Sigmoid colon (tissue), 7 donors: Measurements from ENCODE around the gene MPP3. TPM values are rescaled to one million over a fixed set of nuclear protein-coding genes. Genes with fewer than 3 reads are reported as not detected.

Source experiments
- DNase-seq: peaks from one replicate; pipeline ENCODE4 v3.0.0-alpha.2; 2019
- H3K27ac ChIP-seq, 4 donors: fragments of 200-600 bp; sonication (generic); one replicate each; pipeline ENCODE4 v1.5.1; 2016 to 2019; ENCODE audit warnings: mild to moderate bottlenecking in 1 of 4
- H3K27me3 ChIP-seq, 3 donors: fragments of 200-600 bp; sonication (generic); one replicate each; pipeline ENCODE4 v1.5.1; 2019; ENCODE audit warnings: mild to moderate bottlenecking in 1 of 3
- H3K36me3 ChIP-seq, 4 donors: fragments of 200-600 bp; sonication (generic); one replicate each; pipeline ENCODE4 v1.5.1; 2016 to 2019
- H3K4me1 ChIP-seq, 4 donors: fragments of 200-600 bp; sonication (generic); one replicate each; pipeline ENCODE4 v1.5.1; 2017 to 2019
- H3K4me3 ChIP-seq, 4 donors: fragments of 200-600 bp; sonication (generic); one replicate each; pipeline ENCODE4 v1.5.1; 2017 to 2019; ENCODE audit warnings: mild to moderate bottlenecking in 2 of 4, moderate library complexity in 1 of 4
- H3K9me3 ChIP-seq, 4 donors: fragments of 200-600 bp in 3 of 4; sonication (generic) in 3 of 4; one replicate each; pipeline versions ENCODE4 v1.5.1 to v1.6.1; 2013 to 2019
- EP300 ChIP-seq, 4 donors: sonication (generic); formaldehyde crosslinking; IDR thresholded peaks; one replicate each; pipeline ENCODE4 v1.6.1; 2017; ENCODE audit warnings: antibody characterized with exemption in 4 of 4
- POLR2A ChIP-seq, 2 donors: fragments of 450-650 bp; IDR thresholded peaks; one replicate each; pipeline ENCODE4 v1.6.1; 2016; ENCODE audit warnings: antibody characterized with exemption in 2 of 2, mild to moderate bottlenecking in 2 of 2, moderate library complexity in 2 of 2
- POLR2AphosphoS5 ChIP-seq, 4 donors: sonication (generic); formaldehyde crosslinking; IDR thresholded peaks; one replicate each; pipeline ENCODE4 v1.6.1; 2017; ENCODE audit warnings: antibody characterized with exemption in 4 of 4
- WGBS, 2 donors: extraction: QIAGEN DNeasy Blood & Tissue Kit; methylation state at CpG; one replicate each; pipeline ENCODE4 v1.1.7; 2013; 5-methylcytosine and 5-hydroxymethylcytosine counted together
- intact Hi-C: fragments of 100-400 bp; cut with DNase I; formaldehyde crosslinking; loops from one replicate; pipeline ENCODE4 v1.15.1; 2023
- polyA plus RNA-seq, 3 donors: library from polyadenylated mRNA; stranded (reverse); fragments of 200-250 nt; gene quantifications; one replicate each; pipeline ENCODE4 v1.2.3, GENCODE V29; 2013
- total RNA-seq, 4 donors: library from RNA; depleted of rRNA; stranded (reverse); fragments of >200 nt; gene quantifications; one replicate each; pipeline ENCODE4 v1.1.0, GENCODE V29; 2016
- TF ChIP-seq, protein P1 (sequence below), 4 experiments: fragments of 450-650 bp in 3 of 4; fragments of 200-600 bp in 1 of 4; IDR thresholded peaks; one replicate each; pipeline ENCODE4 v1.5.1; 2016 to 2019; ENCODE audit warnings: antibody characterized with exemption in 4 of 4, mild to moderate bottlenecking in 3 of 4, moderate library complexity in 2 of 4
- donor health status: healthy with polysubstance abuse.
- donor health status: Bipolar disorder and iron deficiency.
- donor health status: healthy.

Gene MPP3
- total and polyA plus RNA-seq, 7 donors: 0.23 to 10.5 (median 5.0) TPM

DNA sequence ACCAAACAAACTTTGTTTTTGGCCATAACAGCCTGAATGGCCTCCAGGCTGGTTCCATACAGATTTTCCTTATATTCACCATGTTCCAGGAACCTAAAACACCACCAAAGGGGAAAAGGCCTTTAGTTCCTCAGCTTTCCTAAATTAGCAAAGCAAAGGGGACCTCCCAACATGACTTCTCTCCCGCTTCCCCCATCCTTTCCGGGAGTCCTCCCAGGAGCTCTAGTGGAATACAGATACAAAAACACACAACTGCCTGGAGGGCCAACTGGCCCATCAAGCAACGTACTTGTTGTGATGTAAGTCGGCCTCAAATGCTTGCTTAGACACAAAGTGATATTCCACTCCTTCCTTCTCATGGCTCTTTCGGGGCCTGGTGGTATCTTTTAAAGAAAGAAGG, 22.1 kb downstream of the MPP3 start:
- Histone ChIP-seq H3K4me3 (no peak overlapping the region), H3K27me3 (no peaks in the 10 kb centered on the region), H3K27ac (no peak overlapping the region), H3K36me3 (peaks cover 0 to 53% (median 7%) of the 10 kb centered on the region in 4 donors), H3K4me1 (no peaks in the 10 kb centered on the region), H3K9me3 (no peaks in the 10 kb centered on the region)
- WGBS, 2 donors: 89 to 95% methylated on average over 5 of the region's 5 CpGs
- intact Hi-C loops: no loop called here
- no peak for TF ChIP-seq POLR2AphosphoS5 (IDR thresholded peaks at IDR 0.05)
- no peak for TF ChIP-seq POLR2A (IDR thresholded peaks at IDR 0.05)
- no peak for TF ChIP-seq EP300 (IDR thresholded peaks at IDR 0.05)
- TF ChIP-seq, protein P1, sequence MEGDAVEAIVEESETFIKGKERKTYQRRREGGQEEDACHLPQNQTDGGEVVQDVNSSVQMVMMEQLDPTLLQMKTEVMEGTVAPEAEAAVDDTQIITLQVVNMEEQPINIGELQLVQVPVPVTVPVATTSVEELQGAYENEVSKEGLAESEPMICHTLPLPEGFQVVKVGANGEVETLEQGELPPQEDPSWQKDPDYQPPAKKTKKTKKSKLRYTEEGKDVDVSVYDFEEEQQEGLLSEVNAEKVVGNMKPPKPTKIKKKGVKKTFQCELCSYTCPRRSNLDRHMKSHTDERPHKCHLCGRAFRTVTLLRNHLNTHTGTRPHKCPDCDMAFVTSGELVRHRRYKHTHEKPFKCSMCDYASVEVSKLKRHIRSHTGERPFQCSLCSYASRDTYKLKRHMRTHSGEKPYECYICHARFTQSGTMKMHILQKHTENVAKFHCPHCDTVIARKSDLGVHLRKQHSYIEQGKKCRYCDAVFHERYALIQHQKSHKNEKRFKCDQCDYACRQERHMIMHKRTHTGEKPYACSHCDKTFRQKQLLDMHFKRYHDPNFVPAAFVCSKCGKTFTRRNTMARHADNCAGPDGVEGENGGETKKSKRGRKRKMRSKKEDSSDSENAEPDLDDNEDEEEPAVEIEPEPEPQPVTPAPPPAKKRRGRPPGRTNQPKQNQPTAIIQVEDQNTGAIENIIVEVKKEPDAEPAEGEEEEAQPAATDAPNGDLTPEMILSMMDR (IDR thresholded peaks at IDR 0.05): no peak
- no peak for DNase-seq

DNA sequence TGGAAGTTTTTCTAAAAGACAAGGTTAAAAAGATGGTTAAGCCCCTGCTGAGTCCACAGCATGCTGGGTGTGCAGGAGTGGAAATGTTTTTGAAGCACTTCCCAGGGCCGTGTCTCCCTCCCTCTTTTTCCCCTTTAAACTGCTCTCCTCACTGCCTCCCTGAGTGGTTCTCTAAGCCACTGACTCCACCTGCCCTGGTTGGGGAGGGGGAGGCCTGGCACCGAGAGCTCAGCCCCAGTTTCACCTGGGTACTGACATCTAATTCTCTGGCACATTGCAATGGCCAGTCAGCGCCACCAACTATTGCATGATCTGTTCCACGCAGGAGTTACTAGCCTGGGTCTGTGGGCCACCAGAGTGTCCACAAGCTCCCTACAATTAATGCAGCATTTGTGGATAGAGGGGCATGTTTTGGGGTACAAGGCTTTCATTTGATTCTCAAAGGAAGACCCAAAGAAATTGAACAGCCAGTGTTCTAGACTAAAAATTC, 22.7 kb downstream of the MPP3 start:
- Histone ChIP-seq H3K4me3 (no peak overlapping the region), H3K4me1 (no peaks in the 10 kb centered on the region), H3K9me3 (no peaks in the 10 kb centered on the region), H3K27me3 (no peaks in the 10 kb centered on the region), H3K36me3 (peaks cover 0 to 58% (median 7%) of the 10 kb centered on the region in 4 donors), H3K27ac (no peak overlapping the region)
- intact Hi-C loops: no loop called here
- WGBS, 2 donors: 87 to 92% methylated on average over 4 of the region's 4 CpGs
- no peak for DNase-seq
- TF ChIP-seq EP300 (IDR thresholded peaks at IDR 0.05) (no peak), POLR2AphosphoS5 (IDR thresholded peaks at IDR 0.05) (no peak), POLR2A (IDR thresholded peaks at IDR 0.05) (no peak)
- TF ChIP-seq, protein P1 (IDR thresholded peaks at IDR 0.05): no peak

DNA sequence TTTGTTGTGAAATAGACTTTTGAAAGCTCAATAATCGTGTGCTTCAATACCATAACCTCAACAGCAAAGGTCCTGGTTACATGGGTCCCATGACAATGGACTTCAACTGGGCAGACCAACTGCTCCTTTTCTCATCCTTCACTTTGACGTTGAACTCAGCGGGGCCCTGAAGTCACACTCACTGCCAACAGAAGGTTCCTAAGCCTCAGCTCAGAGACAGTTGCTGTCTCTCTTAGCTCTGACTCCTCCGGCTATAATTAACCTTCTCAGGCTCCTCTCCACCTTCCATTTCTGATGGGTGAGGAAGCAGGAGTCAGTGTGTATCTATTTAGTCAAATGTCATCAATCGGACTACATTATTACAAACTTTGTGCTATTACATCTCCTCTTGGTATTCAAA, 23.8 kb downstream of the MPP3 start:
- peaks cover 0 to 53% (median 7%) of the 10 kb centered on the region in 4 donors for H3K36me3 ChIP-seq
- no peaks in the 10 kb centered on the region for H3K9me3 ChIP-seq
- no peak for DNase-seq
- 94% methylated on average over 5 of the region's 5 CpGs for WGBS, 2 donors
- no peaks in the 10 kb centered on the region for H3K4me1 ChIP-seq
- no peaks in the 10 kb centered on the region for H3K27me3 ChIP-seq
- no peak overlapping the region for H3K27ac ChIP-seq
- H3K4me3 ChIP-seq: no peak overlapping the region
- intact Hi-C loops: no loop called here
- TF ChIP-seq POLR2A (IDR thresholded peaks at IDR 0.05): no peak
- TF ChIP-seq, protein P1 (IDR thresholded peaks at IDR 0.05): no peak
- TF ChIP-seq EP300 (IDR thresholded peaks at IDR 0.05): no peak
- no peak for TF ChIP-seq POLR2AphosphoS5 (IDR thresholded peaks at IDR 0.05)

DNA sequence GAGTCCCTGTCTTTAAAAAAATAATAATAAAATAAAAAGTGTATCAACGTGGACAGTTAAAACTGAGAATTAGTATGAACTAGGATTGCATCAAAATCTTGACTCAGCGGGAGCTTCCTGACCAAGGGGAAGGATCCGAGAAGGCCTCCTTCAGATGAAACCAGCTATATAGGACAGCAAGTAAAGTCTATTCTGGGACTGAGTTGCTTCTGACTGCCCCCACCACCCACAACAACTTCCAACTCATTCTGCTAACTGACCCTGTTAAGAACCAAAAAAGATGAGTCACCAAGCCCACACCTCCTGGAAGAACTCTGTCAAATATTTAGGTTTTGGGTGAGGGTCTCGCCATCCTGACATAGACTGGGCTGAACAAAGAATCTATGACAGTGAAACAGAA, 24.9 kb downstream of the MPP3 start:
- Histone ChIP-seq H3K4me1 (no peaks in the 10 kb centered on the region), H3K4me3 (no peak overlapping the region), H3K27me3 (no peaks in the 10 kb centered on the region), H3K9me3 (no peaks in the 10 kb centered on the region), H3K27ac (no peak overlapping the region), H3K36me3 (peaks cover 0 to 44% (median 5%) of the 10 kb centered on the region in 4 donors)
- DNase-seq: no peak
- intact Hi-C loops: no loop called here
- WGBS, 2 donors: 87 to 92% methylated on average over 4 of the region's 4 CpGs
- TF ChIP-seq EP300 (IDR thresholded peaks at IDR 0.05) (no peak), POLR2AphosphoS5 (IDR thresholded peaks at IDR 0.05) (no peak), POLR2A (IDR thresholded peaks at IDR 0.05) (no peak)
- TF ChIP-seq, protein P1 (IDR thresholded peaks at IDR 0.05): no peak

DNA sequence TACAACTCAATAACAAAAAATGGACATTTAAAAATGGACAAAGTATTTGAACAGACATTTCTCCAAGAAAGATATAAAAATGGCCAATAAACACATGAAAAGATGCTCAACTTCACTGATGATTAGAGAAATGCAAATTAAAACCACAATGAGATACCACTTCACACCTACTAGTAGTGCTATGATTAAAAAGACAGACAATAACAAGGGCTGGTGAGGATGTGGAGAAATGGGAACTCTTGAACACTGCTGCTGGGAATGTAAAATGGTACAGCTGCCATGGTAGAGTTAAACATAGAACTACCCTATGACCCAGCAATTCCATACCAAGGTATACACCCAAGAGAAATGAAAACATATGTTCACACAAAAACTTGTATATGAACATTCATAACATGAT, 27.8 kb downstream of the MPP3 start:
- no peak for DNase-seq
- Histone ChIP-seq H3K27me3 (no peaks in the 10 kb centered on the region), H3K27ac (no peak overlapping the region), H3K9me3 (no peaks in the 10 kb centered on the region), H3K4me3 (no peak overlapping the region), H3K36me3 (peaks cover 0 to 38% (median 2%) of the 10 kb centered on the region in 4 donors), H3K4me1 (no peaks in the 10 kb centered on the region)
- TF ChIP-seq POLR2AphosphoS5 (IDR thresholded peaks at IDR 0.05) (no peak), EP300 (IDR thresholded peaks at IDR 0.05) (no peak), POLR2A (IDR thresholded peaks at IDR 0.05) (no peak)
- TF ChIP-seq, protein P1 (IDR thresholded peaks at IDR 0.05): no peak
- intact Hi-C loops: no loop called here
